Brain microvascular endothelial cell (primary cell): ENCODE measurements around the gene PRKG1.

Experiments used
- DNase-seq: peaks from one replicate; pipeline ENCODE4 v3.0.0-alpha.2; 2020
- H3K27ac ChIP-seq: fragments of 250-450 bp; sonication (Bioruptor Pico); 2 replicates; pipeline ENCODE4 v1.5.1; 2020; ENCODE audit warnings: mild to moderate bottlenecking, moderate library complexity
- H3K27me3 ChIP-seq: fragments of 250-450 bp; sonication (Bioruptor Pico); replicated peaks from 2 replicates; pipeline ENCODE4 v1.5.1; 2020; ENCODE audit warnings: mild to moderate bottlenecking
- H3K36me3 ChIP-seq: fragments of 250-450 bp; sonication (Bioruptor Pico); replicated peaks from 2 replicates; pipeline ENCODE4 v1.5.1; 2020; ENCODE audit warnings: mild to moderate bottlenecking
- H3K4me3 ChIP-seq: 2 replicates; pipeline ENCODE4 v1.5.1; 2011; ENCODE audit warnings: low read depth, mild to moderate bottlenecking, control low read depth, low read length, moderate library complexity
- CTCF ChIP-seq: IDR thresholded peaks from 2 replicates; pipeline ENCODE4 v1.5.1; 2011; ENCODE audit warnings: low read depth, mild to moderate bottlenecking, moderate library complexity, low read length, control low read depth, inconsistent platforms; ENCODE audit errors: missing control alignments
- in situ Hi-C: cut with HindIII; loops from 2 replicates; pipeline ENCODE4 v1.10.0; 2017; ENCODE audit warnings: low sequenced_read_pairs, low pct_ligation_motif_present

Gene PRKG1

GRCh38 chr10:52074505-52075026 is 1000.3 kb downstream of the PRKG1 start:
- H3K36me3 ChIP-seq = no peaks in the 10 kb centered on the region
- H3K27ac ChIP-seq = no peak overlapping the region
- TF ChIP-seq CTCF = no peak
- H3K4me3 ChIP-seq = no peak overlapping the region
- no peaks in the 10 kb centered on the region for H3K27me3 ChIP-seq
- in situ Hi-C loops = no loop called here
- DNase-seq = no peak

GRCh38 chr10:52077814-52078213 is 1003.5 kb downstream of the PRKG1 start:
- H3K27me3 ChIP-seq = no peaks in the 10 kb centered on the region
- no peak for TF ChIP-seq CTCF
- DNase-seq = no peak
- in situ Hi-C loops = no loop called here
- no peak overlapping the region for H3K4me3 ChIP-seq
- no peaks in the 10 kb centered on the region for H3K36me3 ChIP-seq
- no peak overlapping the region for H3K27ac ChIP-seq

GRCh38 chr10:52078397-52078937 is 1004.2 kb downstream of the PRKG1 start:
- Histone ChIP-seq H3K27ac (no peak overlapping the region), H3K4me3 (no peak overlapping the region), H3K36me3 (no peaks in the 10 kb centered on the region), H3K27me3 (no peaks in the 10 kb centered on the region)
- in situ Hi-C loops = no loop called here
- no peak for TF ChIP-seq CTCF
- DNase-seq = no peak

GRCh38 chr10:52082307-52082706 is 1008.0 kb downstream of the PRKG1 start:
- H3K36me3 ChIP-seq = no peaks in the 10 kb centered on the region
- no peak for TF ChIP-seq CTCF
- H3K27ac ChIP-seq = no peak overlapping the region
- no peak overlapping the region for H3K4me3 ChIP-seq
- no peak for DNase-seq
- in situ Hi-C loops = no loop called here
- no peaks in the 10 kb centered on the region for H3K27me3 ChIP-seq

GRCh38 chr10:52083422-52083821 is 1009.1 kb downstream of the PRKG1 start:
- in situ Hi-C loops = no loop called here
- no peak for DNase-seq
- H3K27ac ChIP-seq = no peak overlapping the region
- H3K27me3 ChIP-seq = no peaks in the 10 kb centered on the region
- H3K36me3 ChIP-seq = no peaks in the 10 kb centered on the region
- no peak overlapping the region for H3K4me3 ChIP-seq
- no peak for TF ChIP-seq CTCF

- TF ChIP-seq CTCF = no peak
- DNase-seq = no peak
- H3K36me3 ChIP-seq = no peaks in the 10 kb centered on the region
- H3K27ac ChIP-seq = no peak overlapping the region
- H3K27me3 ChIP-seq = no peaks in the 10 kb centered on the region
- in situ Hi-C loops = no loop called here
- H3K4me3 ChIP-seq = no peak overlapping the region
These were observed 1018.1 kb downstream of the PRKG1 start for GRCh38 chr10:52092390-52092789.
